Germinal center (tissue), 1 donor: ENCODE data around the gene DNAI1.

Experiments used
- DNase-seq: peaks from one replicate; pipeline ENCODE4 v3.0.0; 2012; ENCODE audit warnings: mixed read lengths, low spot score

The DNAI1 gene

DNA sequence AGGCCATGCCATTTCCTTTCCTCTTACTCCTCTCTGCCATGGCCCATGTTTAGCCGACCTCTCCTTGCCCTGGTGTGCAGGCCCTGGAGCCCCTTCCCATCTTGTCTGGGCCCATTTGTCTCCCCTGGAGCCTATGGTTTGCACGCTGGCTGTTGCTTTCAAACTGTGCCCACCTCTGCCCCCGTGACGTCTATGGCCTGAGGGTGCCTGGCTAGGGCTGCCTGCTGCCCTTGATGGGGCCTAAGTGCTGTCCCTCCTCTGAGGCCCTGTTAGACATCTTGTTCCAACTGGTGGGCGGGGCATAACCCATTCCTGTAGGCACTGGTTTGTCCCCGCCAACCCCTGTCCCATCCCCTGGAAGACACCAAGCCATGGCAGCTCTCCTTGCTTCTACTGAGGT, 86.9 kb downstream of the DNAI1 start:
- DNase-seq = no peak

DNA sequence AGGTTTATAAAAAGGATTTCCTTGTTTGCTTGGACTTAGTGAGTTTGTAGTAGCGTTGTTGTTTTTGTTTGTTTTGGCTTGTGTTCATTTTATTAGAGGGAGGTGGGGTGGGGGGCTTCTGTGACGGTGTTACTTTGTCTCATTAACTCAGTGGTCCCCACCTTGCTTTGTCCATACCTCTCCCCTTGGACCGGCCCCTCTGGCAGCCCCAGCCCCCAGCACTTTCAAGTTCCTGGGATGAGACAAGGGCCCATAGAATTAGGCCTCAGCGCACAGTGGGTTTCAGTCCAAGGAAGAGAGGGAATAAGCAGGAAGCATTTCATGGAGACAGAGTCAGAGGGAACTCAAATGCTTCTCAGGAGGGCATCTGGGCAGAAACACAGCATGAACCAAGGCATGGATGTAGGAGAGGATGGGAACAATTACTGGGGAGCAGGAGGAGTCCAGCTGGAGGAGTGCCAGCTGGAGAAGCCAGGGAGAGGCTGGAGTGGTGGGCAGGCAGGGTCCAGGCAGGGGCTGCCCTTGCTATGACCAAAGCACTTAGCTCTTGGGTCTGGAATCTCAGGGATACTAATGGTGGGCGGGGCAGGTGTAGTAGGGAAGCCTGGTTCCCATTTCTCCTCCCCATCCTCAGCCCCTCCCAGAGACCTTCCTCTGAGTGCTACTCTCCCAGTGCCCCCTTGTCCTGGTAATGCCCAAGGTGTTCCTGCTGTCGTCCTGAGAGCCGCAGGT, 87.7 kb downstream of the DNAI1 start:
- no peak for DNase-seq

DNA sequence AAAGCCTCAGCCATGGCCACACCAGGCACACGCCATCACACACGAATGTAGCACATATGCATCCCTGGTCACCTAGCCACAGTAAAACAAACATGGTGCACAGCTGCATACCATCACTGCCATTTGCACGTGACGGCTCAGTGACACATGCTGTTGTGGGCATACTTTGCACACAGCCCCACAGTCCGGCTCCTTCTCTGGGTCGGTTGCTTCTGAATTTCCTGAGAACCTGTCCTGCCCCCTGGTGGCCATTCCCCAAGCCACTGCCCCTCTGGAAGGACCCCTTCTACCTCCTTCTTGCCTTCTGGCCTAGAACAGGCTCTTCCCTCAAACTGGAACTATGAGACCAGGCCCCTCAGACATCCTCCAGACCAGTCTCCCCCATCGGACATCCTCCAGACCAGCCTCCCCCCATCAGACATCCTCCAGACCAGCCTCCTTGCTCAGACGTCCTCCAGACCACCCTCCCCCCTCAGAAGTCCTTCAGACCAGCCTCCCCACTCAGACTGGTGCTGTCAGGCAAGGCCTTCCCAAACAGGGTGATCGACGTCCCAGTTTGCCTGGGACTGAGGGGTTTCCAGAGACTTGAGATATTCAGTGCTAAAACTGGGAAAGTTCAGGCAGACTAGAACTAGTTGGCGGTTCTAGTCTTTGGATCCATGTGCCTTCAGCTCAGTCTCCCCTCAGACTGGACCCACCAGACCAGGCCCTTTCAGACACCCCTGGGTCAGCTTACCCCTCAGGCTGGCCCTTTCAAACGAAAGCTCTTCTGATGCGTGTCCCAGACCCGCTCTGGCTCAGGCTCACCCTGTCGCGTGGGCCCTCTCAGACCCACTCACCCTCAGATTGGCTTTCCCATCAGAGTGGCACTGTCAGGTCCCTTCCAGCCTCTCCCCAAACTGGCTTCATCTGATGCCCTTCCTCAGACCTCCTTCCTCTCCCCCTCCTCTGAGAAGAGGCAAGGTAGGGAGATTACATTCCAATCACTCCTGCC, 88.5 kb downstream of the DNAI1 start:
- DNase-seq = peak; percentile 55

DNA sequence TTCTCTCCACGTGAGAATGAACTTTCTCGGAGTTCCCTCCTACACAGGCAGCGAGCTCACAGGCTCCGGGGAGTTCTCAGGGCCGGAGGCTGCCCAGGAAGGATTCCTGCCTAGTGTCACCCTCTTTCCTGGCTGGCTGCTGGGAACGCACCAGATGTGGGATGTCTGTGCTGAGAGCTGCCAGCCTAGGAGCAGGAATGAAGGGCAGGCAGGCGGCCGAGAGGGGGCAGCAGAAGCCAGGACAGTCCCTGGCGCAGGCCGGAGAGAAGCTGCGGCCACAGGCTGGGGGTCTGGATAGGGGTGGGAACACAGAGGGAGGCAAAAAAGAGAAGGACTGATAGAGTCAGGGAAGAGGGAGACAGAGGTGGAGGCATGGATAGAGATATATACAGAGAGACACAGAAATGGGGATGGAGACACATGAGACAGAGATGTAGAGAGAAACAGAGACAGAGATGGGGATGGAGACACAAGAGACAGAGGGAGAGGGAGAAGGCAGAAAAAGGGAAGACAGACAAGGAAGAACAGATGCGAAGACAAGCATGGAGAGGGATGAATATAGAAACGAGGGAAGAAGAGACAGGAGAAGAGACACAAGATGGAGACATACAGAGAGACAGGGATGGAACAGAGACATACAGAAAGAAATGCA, 89.5 kb downstream of the DNAI1 start:
- peak; percentile 36 for DNase-seq

DNA sequence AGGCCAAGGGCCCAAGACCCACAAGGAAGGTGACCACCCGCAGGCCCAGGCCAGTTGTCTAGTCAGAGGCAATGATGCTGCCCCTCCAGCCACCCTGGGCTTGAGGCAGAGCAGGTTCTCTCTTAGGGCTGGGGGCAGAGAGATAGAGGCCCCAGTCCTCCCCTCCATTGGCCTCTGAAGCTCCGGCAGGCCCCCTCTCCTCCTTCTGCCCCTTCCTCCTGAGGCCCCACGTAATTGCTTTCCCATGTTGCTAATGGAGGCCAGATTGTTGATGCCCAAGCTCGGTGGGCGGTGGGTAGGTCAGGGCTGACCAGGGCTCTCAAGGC, 90.8 kb downstream of the DNAI1 start:
- no peak for DNase-seq

DNA sequence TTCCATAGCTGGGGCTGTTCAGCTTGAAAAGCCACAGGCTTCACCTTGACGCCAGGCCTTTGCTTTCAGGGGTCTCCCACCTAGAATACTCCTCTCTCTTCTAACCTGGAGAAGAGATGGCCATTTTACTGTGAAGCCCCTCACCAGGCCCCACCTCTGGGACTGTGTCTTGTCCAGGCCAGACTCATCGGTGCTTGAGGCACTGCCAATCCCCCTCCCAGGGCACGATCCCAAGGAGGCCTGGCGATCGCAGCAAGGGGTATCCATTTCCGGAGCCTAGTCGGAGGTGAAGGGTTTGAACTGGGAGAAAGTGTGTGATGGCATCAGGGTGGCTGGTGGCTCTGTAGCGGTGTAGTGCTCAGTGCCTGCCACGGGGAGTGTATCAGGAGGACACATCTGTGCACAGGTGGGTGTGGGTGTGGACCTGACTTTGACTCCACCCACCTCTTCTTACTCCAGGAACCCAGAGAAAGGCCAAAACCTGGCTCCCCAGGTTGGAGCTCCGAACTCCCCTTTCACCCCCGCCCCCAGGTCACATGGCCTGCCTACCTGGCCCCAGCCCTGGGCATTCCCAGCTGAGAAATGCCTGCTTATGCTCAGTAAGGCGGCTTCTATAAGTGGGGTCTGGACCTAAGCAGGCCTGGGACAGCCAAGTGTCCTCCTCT, 91.5 kb downstream of the DNAI1 start:
- no peak for DNase-seq

DNA sequence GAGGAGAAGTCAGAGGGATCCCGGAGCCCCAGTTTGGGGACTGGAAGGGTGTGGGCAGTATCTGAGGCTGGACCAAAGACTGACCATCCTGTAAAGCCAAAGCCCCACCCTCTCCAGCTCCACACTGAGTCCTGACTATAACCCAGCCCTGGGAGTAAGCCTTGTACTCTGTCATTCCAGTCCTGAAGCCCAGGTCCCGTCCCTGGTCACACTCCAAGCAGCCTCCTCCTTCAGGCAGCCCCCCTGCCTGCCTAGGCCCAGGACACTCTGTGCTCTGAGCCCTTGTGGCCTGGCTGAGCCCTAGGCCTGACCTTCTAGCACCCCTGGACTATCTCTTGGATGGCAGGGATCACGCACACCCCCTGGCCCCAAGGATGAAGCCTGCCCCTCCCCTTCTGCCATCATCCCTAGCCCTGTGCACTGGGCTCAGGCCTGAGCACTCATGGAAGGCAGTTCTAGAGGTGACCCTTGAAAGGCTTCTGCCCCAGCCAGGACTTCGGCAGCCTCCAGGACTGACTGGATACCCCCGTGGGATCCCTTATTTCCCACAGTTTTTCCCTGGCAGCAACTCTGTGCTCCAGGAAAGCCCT, 92.2 kb downstream of the DNAI1 start:
- DNase-seq = no peak

DNA sequence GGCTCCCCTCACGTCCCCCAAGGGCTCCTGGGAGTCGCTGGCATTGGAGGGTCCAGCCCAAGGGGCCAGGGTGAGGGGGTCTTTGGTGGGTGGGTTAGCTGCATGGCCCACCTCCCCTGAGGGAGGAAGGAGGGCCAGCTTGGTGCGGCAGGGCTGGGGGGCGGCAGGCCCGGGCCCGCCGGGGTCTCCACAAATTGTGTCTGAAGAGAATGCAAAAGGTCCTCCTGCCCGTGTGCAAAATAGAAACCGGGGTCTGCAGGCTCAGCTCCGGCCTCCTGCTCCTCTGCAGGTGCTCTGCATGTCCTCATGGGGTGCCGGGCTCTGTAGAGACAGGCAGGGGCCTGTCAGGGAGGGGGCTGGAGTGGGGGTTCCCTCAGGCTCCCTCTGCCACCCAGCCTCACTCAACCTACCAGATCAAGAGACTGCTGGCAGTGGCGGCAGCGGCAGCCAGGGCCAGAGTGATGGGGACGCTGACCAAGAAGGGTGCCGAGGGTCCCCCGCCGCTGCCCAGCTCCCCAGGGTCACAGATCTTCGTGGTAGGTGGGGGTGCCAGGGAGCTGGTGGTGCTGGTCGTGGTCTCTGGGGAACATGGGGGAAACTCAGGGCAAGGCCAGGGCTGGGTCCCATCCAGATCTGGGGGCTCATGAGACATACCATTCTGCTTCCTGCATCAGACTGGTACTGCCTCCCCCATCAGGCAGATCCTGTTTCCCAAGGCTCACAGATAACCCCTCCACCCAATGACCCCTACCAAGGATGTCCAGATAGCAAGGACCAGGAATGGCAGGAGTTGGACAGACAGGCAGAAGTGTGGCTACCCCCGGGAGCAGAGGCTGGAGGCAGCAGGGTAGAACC, 93.4 kb downstream of the DNAI1 start:
- no peak for DNase-seq

DNA sequence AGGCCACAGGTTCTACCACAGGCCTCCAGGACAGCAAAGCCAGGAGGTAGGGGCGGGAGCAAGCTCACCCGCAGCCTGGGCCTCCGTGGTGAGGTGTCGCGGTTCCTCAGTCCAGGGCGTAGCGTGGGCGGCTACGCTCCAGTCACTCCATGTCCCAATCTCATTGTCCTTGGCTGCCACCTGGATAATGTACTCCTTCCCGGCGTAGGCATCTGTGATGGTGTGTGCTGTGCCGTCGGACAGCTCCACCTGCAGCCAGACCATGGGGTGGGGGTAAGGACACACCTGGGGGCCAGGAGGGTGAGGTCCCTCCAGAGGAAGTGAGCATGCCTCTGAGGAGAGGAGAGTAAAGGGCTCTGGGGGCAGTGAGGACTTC, 94.0 kb downstream of the DNAI1 start:
- no peak for DNase-seq

DNA sequence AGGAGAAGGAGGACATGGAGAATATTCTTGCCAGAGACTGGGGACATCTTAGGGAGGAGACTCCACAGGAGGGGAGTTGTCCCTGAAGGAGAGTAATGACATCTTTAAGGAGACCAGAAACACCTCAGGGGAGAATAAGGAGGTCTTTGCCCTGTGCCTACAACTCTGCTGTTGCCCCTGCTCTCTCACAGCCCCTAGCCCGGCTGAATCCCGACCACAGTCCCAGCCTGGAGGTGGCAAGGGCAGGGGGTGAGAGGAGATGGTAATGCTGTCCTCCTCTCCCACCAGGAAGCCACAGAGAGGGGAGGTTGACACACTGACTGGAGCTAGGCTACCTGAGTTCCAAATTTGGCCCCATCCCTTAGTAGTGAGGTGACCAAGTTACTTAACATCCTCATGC, 94.4 kb downstream of the DNAI1 start:
- no peak for DNase-seq

DNA sequence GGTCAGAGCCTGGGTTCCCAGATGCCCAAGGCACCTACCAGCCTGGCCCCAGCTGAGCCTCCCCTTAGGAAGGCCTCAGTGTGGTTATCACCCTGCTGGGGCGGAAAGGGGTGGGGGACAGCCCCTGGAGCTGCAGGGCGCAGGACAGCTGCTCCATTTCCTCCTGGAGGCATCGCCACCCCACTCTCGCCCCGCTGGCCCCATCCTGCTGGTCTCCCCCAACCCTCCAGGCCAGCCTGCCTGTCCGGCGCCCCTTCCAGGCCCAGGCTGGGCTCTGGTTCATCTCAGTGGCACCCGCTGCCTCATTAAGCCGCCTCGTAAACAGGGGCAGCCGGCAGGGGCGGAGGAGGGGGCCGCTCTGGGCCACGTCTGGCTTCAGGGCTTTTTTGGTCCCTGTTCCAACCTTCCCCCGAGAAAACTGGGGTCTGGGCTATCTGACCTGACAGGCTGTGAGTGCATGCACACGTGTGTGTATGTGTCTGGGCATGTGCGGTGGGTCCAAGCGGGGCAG, 95.0 kb downstream of the DNAI1 start:
- no peak for DNase-seq

DNA sequence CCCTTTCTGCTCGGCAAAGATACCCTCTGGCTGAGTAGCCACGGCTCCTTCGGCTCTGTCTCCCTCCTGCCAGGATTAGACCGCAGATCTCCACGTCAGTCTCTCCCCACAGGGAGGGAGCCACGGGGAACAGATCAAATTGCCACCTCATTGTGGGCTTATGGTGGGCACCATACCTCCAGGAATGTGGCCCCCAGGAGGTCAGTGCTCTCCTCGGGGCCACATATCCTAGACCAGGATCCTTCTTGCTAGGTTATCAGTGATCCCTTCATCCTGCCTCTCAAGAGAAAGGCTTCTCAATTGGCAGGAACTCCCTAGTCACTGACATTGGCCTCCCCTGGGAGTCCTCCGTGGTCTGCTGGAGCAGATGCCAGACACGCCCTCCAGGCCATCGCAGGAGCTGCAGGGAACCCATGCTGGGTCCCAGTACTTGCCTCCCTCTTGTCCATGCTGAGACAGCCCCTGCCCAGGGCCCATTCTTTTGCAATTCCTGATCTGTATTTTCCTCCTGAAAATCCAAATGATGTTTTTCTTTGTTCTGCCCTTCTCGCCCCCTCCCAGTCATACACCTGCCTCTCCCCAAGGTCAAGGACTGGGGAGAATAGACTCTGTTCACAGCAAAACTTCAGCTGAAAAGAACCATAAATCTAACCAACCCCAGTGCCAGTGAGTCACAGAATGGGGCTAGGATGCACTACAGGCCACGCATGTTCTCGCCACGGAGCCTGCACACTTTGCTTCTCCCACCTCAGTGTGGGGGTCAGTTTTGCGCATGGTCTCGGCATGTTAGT, 95.8 kb downstream of the DNAI1 start:
- DNase-seq = no peak

DNA sequence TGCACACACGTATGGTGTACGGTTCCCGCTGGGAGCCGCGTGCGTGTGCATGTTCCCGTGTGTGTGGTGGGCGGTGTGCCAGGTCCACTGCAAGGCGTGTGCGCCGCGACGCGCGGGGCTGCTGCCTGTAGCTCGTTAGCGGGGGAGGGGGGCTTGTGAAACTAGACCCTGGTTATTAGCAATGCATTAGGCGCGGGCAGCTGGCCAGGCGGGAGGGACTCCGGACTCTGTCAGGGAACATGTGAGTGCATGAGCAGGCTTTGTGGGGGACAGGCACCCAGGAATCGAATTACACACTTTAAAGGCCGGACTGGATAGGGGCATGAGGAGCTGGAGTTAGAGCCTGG, 96.4 kb downstream of the DNAI1 start:
- no peak for DNase-seq

DNA sequence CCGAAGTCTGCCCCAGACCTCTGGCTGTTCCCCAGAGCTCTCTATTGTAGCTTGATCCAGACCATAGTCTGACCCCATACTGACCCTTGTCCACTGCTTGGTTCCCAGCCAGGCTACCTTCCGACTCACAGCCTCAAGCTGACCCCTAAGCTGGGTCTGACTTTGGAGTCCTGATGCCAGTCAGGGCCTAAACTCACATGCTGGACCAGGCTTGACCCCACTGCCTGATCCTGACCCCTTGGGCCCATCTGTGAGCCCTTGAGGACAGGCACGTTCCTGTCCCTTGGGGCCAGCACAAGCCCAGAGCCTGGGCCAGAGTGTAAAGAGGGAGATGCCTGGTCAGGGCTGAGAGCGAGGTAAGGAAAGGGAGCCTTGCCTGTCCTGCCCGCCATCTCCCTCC, 96.9 kb downstream of the DNAI1 start:
- DNase-seq = no peak

DNA sequence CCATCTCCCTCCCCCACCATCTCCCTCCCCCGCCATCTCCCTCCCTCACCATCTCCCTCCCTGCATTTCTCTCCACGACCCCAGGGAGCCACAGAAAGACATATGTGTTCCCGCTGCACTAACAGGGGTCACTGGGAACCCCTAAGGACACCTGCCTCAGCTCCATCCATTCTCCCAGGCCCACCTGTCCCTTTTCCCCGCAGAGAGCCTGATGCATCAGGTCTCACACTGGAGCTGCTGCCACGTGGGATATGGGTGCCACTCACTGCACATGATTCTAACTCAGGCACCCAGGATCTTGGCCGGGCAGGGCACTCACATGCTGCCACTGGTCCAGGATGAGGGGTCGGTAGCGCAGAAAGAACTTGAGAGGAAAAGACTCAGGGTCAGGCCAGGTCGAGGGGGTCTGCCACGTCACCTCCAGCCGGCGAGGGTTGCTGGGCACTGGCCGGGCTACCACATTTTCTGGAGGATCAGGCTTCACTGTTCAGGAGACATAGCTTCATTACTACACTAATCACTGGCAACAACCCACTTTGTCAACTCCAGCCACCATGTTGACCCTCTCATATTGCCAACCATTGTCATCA, 97.4 kb downstream of the DNAI1 start:
- DNase-seq = no peak

DNA sequence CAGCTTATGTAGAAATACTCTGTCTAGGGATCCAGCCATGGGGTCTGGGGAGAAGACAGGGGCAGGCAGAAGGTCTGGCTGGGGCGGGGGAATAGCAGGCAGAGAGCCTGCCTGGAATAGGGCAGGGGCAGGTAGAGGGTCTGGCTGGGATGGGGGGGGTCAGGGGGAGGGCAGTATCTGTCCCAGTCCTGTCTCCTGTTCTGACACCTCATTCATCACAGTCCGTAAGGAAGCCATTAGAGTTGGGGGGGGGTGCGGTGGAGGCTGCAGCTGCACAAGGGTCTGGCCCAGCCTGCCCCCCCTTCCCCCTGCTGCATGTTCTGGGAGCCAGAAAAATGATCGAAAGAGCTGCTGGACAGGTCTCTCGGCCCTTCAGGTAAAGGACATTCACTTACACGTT, 98.3 kb downstream of the DNAI1 start:
- no peak for DNase-seq

DNA sequence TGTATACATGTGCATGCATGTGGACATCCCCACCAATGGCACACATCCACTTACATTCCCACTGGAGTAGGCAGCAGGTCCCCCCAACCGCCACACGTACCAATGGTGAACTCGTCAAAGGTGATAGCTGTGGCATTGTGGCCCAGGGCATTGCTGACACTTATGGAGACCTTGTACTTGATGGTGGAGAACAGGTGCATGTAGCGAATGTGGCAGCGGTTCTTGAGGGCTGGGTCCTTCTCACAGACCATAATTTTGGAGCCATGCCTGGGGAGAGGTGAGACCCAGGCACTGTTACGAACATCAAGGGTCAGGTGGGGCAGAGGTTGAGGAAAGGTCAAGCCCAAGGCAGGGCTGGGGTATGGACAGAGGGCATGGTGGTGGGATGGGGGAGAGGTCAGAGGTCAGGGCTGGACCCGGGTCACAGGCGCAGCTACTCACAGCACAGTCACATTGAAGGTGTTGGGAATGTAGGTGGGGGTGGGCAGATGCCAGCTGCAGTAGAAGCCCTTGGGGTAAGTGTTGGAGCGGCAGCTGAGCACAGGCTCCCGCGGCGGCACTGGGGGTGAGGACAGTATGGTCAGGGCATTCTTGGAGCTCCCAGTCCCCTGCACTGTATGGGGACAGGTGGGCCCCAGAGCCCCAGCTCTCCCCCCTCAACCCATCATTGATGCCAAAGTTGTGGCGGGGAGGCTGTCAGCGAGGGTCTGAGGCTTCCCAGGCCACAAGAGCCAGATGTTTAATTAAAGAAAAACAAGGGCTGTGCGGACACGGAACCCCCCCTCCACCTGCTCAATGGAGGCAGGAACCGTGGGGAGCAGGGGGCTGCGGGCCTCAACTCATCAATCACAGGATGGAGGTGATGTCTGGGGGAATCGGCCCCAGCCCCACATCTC, 99.1 kb downstream of the DNAI1 start:
- no peak for DNase-seq

DNA sequence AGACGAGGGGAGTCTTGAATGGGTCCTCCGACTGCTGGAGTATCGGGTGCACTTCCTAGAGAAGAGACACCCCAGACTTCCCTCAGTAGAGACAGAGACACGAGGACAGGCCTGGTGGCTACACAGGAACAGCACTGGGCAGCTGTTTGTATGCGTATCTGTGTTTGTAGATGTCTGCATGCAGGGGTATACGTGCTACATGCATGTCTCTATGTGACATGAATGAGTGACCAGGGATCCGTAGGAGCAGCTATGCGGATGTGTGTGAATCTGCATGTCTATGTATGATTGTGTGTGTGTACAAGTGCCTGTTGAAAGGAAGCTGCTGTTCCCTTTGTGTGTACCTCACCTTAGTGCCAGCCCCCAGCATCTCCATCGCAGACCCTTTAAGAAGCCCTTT, 99.8 kb downstream of the DNAI1 start:
- no peak for DNase-seq
